ENCODE results near the gene ADGRB3.

ADGRB3 gene

GRCh38 chr6:69314531-69314930, 679.4 kb downstream of the ADGRB3 start:
- DNase-seq (ENCODE audit: extremely low spot score) = no peak
- CTCF ChIA-PET = interaction anchor here (1.4 kb wide), 1 partner anchor 13 kb away, joined by 3 read pairs; no protein-coding TSS in a partner anchor
- no peak for TF ChIP-seq CTCF (IDR thresholded peaks at IDR 0.05; ENCODE audit: control extremely low read depth, extremely low read depth, low read depth, missing control alignments)
- POLR2A ChIA-PET = no interaction called here

GRCh38 chr6:69331886-69332285, 696.8 kb downstream of the ADGRB3 start:
- TF ChIP-seq CTCF (IDR thresholded peaks at IDR 0.05; ENCODE audit: control extremely low read depth, extremely low read depth, low read depth, missing control alignments) = no peak
- DNase-seq (ENCODE audit: extremely low spot score) = no peak
- POLR2A ChIA-PET = no interaction called here
- CTCF ChIA-PET = no interaction called here

GRCh38 chr6:69337311-69337710, 702.2 kb downstream of the ADGRB3 start:
- CTCF ChIA-PET = no interaction called here
- DNase-seq (ENCODE audit: extremely low spot score) = no peak
- TF ChIP-seq CTCF (IDR thresholded peaks at IDR 0.05; ENCODE audit: control extremely low read depth, extremely low read depth, low read depth, missing control alignments) = no peak
- POLR2A ChIA-PET = no interaction called here

- CTCF ChIA-PET = no interaction called here
- POLR2A ChIA-PET = no interaction called here
- no peak for DNase-seq (ENCODE audit: extremely low spot score)
- no peak for TF ChIP-seq CTCF (IDR thresholded peaks at IDR 0.05; ENCODE audit: control extremely low read depth, extremely low read depth, low read depth, missing control alignments)
These were observed 703.5 kb downstream of the ADGRB3 start for GRCh38 chr6:69338431-69339162.

GRCh38 chr6:69339163-69339550, 704.1 kb downstream of the ADGRB3 start:
- ChIA-PET POLR2A (no interaction called here), CTCF (no interaction called here)
- no peak for DNase-seq (ENCODE audit: extremely low spot score)
- TF ChIP-seq CTCF (IDR thresholded peaks at IDR 0.05; ENCODE audit: control extremely low read depth, extremely low read depth, low read depth, missing control alignments) = no peak

GRCh38 chr6:69340196-69340595, 705.1 kb downstream of the ADGRB3 start:
- no peak for TF ChIP-seq CTCF (IDR thresholded peaks at IDR 0.05; ENCODE audit: control extremely low read depth, extremely low read depth, low read depth, missing control alignments)
- ChIA-PET POLR2A (no interaction called here), CTCF (no interaction called here)
- no peak for DNase-seq (ENCODE audit: extremely low spot score)

Measured in GM10248 (cell line).